ENCODE measurements around the gene BNIP5.

DNA sequence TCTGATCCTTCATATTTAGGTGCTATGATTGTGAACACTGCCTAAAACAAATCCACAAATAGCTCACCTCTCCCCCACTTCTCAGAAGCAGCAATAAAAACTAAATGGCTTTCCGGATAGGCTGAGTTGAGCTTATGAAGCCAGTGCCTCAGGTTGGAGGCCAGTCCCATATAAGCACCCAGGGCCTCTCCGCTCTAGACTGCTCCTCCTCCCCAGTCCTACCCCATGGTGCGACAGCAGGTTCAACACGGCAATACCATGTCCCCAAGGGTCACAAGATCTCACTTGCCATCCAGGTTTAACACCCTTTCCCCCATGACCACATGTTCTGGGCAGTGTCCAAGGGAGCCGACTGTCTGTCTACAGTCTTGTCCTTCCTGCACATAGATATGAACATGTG lies 20.8 kb downstream of the BNIP5 start:
- no peak for TF ChIP-seq EZH2phosphoT487 (IDR thresholded peaks at IDR 0.05; ENCODE audit: borderline replicate concordance, low read depth, low read length)
- TF ChIP-seq, protein P1, sequence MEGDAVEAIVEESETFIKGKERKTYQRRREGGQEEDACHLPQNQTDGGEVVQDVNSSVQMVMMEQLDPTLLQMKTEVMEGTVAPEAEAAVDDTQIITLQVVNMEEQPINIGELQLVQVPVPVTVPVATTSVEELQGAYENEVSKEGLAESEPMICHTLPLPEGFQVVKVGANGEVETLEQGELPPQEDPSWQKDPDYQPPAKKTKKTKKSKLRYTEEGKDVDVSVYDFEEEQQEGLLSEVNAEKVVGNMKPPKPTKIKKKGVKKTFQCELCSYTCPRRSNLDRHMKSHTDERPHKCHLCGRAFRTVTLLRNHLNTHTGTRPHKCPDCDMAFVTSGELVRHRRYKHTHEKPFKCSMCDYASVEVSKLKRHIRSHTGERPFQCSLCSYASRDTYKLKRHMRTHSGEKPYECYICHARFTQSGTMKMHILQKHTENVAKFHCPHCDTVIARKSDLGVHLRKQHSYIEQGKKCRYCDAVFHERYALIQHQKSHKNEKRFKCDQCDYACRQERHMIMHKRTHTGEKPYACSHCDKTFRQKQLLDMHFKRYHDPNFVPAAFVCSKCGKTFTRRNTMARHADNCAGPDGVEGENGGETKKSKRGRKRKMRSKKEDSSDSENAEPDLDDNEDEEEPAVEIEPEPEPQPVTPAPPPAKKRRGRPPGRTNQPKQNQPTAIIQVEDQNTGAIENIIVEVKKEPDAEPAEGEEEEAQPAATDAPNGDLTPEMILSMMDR (conservative IDR thresholded peaks at IDR 0.05; ENCODE audit: low read length) = no peak
